GM12892 (cell line): Measurements from ENCODE around the gene ACY1.
A peak's percentile ranks its signal among the peaks of the same experiment; 100 is the strongest.

ENCODE experiments used
- DNase-seq: peaks from one replicate; pipeline ENCODE4 v3.0.0; 2011; ENCODE audit not compliant: insufficient read length
- FAIRE-seq: peaks from 2 replicates; lab custom pipeline; 2011; peaks lifted over from hg19 to GRCh38; lab: Jason Lieb, UNC
- POLR2A ChIP-seq: IDR thresholded peaks from 2 replicates; pipeline ENCODE4 v1.6.1; 2011; ENCODE audit warnings: low read depth, low read length, control low read depth
- POLR2AphosphoS5 ChIP-seq: IDR thresholded peaks from 2 replicates; pipeline ENCODE4 v1.6.1; 2011; ENCODE audit warnings: low read depth, low read length, control low read depth
- TAF1 ChIP-seq: IDR thresholded peaks from 2 replicates; pipeline ENCODE4 v1.6.1; 2011; ENCODE audit warnings: low read depth, mild to moderate bottlenecking, control low read depth, low read length, borderline replicate concordance

Gene ACY1

GRCh38 chr3:52019352-52020080 lies 36.2 kb downstream of the ACY1 start:
- DNase-seq, result no peak
- TF ChIP-seq TAF1, result no peak
- no peak for TF ChIP-seq POLR2A
- TF ChIP-seq POLR2AphosphoS5, result no peak

GRCh38 chr3:52020796-52021195 lies 37.5 kb downstream of the ACY1 start:
- TF ChIP-seq POLR2A (no peak), POLR2AphosphoS5 (no peak), TAF1 (no peak)
- DNase-seq (no peak), FAIRE-seq (no peak)

More at GRCh38 chr3:52019352-52020080, 36.2 kb downstream of the ACY1 start:
- FAIRE-seq, result no peak

- DNase-seq, result no peak
- TF ChIP-seq POLR2A (no peak), TAF1 (no peak), POLR2AphosphoS5 (no peak)
- FAIRE-seq, result no peak
Measured at GRCh38 chr3:52021489-52022268, 38.3 kb downstream of the ACY1 start.

- FAIRE-seq (no peak), DNase-seq (no peak)
- TF ChIP-seq TAF1 (no peak), POLR2AphosphoS5 (no peak), POLR2A (no peak)
Measured at GRCh38 chr3:52022323-52023100, 39.2 kb downstream of the ACY1 start.

GRCh38 chr3:52023101-52023770 lies 39.9 kb downstream of the ACY1 start:
- no peak for TF ChIP-seq POLR2A
- no peak for DNase-seq
- FAIRE-seq, result peak; percentile 30

GRCh38 chr3:52023860-52024764 lies 40.8 kb downstream of the ACY1 start:
- FAIRE-seq (peak; percentile 87), DNase-seq (peak; percentile 62)
- 0 out of 2 replicates have a peak, but pooled peaks have one; percentile 23 for TF ChIP-seq POLR2AphosphoS5
- no peak for TF ChIP-seq POLR2A

GRCh38 chr3:52024765-52025452 lies 41.6 kb downstream of the ACY1 start:
- no peak for FAIRE-seq
- DNase-seq, result no peak
- no peak for TF ChIP-seq TAF1
- no peak for TF ChIP-seq POLR2AphosphoS5
- TF ChIP-seq POLR2A, result no peak

GRCh38 chr3:52025453-52025852 lies 42.1 kb downstream of the ACY1 start:
- no peak for TF ChIP-seq TAF1
- TF ChIP-seq POLR2A, result no peak
- TF ChIP-seq POLR2AphosphoS5, result no peak
- no peak for DNase-seq
- peak; percentile 36 for FAIRE-seq

GRCh38 chr3:52026041-52026440 lies 42.7 kb downstream of the ACY1 start:
- TF ChIP-seq POLR2AphosphoS5 (no peak), TAF1 (no peak), POLR2A (no peak)
- DNase-seq (no peak), FAIRE-seq (no peak)
